H1 (cell line): ENCODE measurements around the gene KCNH1. TPM values are rescaled to one million over a fixed set of nuclear protein-coding genes. Genes with fewer than 3 reads are reported as not detected.

Experiments used
- CTCF ChIA-PET: fragments of 300-600 bp; sonication (Branson Sonifier 250); formaldehyde crosslinking; loops from one replicate; lab custom pipeline; 2021; ENCODE audit not compliant: partially characterized antibody; lab: Charles Lee
- POLR2A ChIA-PET: fragments of 300-600 bp; sonication (Branson Sonifier 250); formaldehyde crosslinking; loops from one replicate; lab custom pipeline; 2021; ENCODE audit warnings: inconsistent platforms; ENCODE audit not compliant: partially characterized antibody; lab: Charles Lee
- DNase-seq, 2 experiments: peaks; one replicate each; pipeline versions ENCODE4 v3.0.0 to v3.0.0-alpha.2; 2010 to 2022; ENCODE audit warnings: low spot score in 2 of 2, low read depth in 1 of 2, mixed read lengths in 1 of 2
- FAIRE-seq: peaks from 2 replicates; lab custom pipeline; 2011; peaks lifted over from hg19 to GRCh38; lab: Jason Lieb, UNC
- H2AFZ ChIP-seq: 2 replicates; pipeline ENCODE4 v1.8.1; 2012; ENCODE audit warnings: low read length, inconsistent platforms
- H2AK5ac ChIP-seq: 2 replicates; pipeline ENCODE4 v1.6.1; 2013; ENCODE audit warnings: low read depth, low read length
- H2BK120ac ChIP-seq: replicated peaks from 2 replicates; pipeline ENCODE3; 2013; ENCODE audit warnings: low read depth, low read length, inconsistent platforms
- H2BK12ac ChIP-seq: 2 replicates; pipeline ENCODE4 v1.6.1; 2013; ENCODE audit warnings: low read depth, low read length
- H2BK15ac ChIP-seq: 2 replicates; pipeline ENCODE4 v1.6.1; 2013; ENCODE audit warnings: low read length
- H2BK20ac ChIP-seq: 2 replicates; pipeline ENCODE4 v1.6.1; 2013; ENCODE audit warnings: low read length
- H2BK5ac ChIP-seq: 2 replicates; pipeline ENCODE4 v1.6.1; 2013; ENCODE audit warnings: low read depth, low read length
- H3K14ac ChIP-seq: 2 replicates; pipeline ENCODE4 v1.6.1; 2013; ENCODE audit warnings: inconsistent platforms; ENCODE audit not compliant: insufficient read length
- H3K18ac ChIP-seq: 2 replicates; pipeline ENCODE4 v1.6.1; 2013; ENCODE audit warnings: low read length; ENCODE audit errors: extremely low read depth
- H3K23ac ChIP-seq: 2 replicates; pipeline ENCODE4 v1.6.1; 2013; ENCODE audit warnings: inconsistent platforms; ENCODE audit not compliant: insufficient read length
- H3K23me2 ChIP-seq: 2 replicates; pipeline ENCODE4 v1.6.1; 2013; ENCODE audit warnings: low read depth, low read length
- H3K27ac ChIP-seq: 2 replicates; pipeline ENCODE4 v1.6.1; 2011; ENCODE audit warnings: low read depth, low read length, inconsistent platforms
- H3K27me3 ChIP-seq, 4 experiments: replicated peaks in 1 of 4; 1 replicate in 1 of 4; 2 replicates in 3 of 4; pipeline versions ENCODE4 v1.6.1 to v1.8.1; 2011 to 2013; ENCODE audit warnings: low read length in 3 of 4, mild to moderate bottlenecking in 3 of 4, inconsistent platforms in 2 of 4, mixed read lengths in 2 of 4, moderate library complexity in 1 of 4; ENCODE audit not compliant: control insufficient read depth in 3 of 4, insufficient read depth in 3 of 4; ENCODE audit errors: extremely low read depth in 1 of 4
- H3K36me3 ChIP-seq, 4 experiments: 2 replicates each; pipeline versions ENCODE4 v1.6.1 to v1.8.1; 2011 to 2013; ENCODE audit warnings: mild to moderate bottlenecking in 4 of 4, low read length in 3 of 4, moderate library complexity in 2 of 4, control low read depth in 1 of 4, inconsistent platforms in 1 of 4; ENCODE audit not compliant: insufficient read depth in 4 of 4, control insufficient read depth in 2 of 4
- H3K4ac ChIP-seq: replicated peaks from 2 replicates; pipeline ENCODE3; 2013; ENCODE audit warnings: low read length, low read depth, mixed read lengths, inconsistent platforms; ENCODE audit not compliant: insufficient read length
- H3K4me1 ChIP-seq, 4 experiments: replicated peaks in 1 of 4; 1 replicate in 1 of 4; 2 replicates in 3 of 4; pipeline versions ENCODE4 v1.6.1 to v1.8.1; 2011 to 2013; ENCODE audit warnings: low read length in 3 of 4, inconsistent platforms in 2 of 4, mixed read lengths in 1 of 4; ENCODE audit not compliant: insufficient read depth in 4 of 4, control insufficient read depth in 3 of 4
- H3K4me2 ChIP-seq, 2 experiments: 2 replicates each; pipeline versions ENCODE4 v1.6.1 to v1.8.1; 2011 to 2013; ENCODE audit warnings: low read depth in 2 of 2, low read length in 2 of 2, control low read depth in 1 of 2, inconsistent platforms in 1 of 2, mild to moderate bottlenecking in 1 of 2; ENCODE audit not compliant: insufficient read depth in 1 of 2
- H3K4me3 ChIP-seq, 4 experiments: fragments of 200-600, 300-600 bp in 1 of 4; sonication (generic), shearing (Covaris generic), sonication (Bioruptor Twin) in 1 of 4; 2 replicates each; pipeline versions ENCODE4 v1.5.1 to v1.8.1; 2011 to 2016; ENCODE audit warnings: low read length in 4 of 4, low read depth in 3 of 4, control low read depth in 2 of 4, inconsistent platforms in 2 of 4, mild to moderate bottlenecking in 2 of 4, mixed read lengths in 1 of 4, moderate library complexity in 1 of 4; ENCODE audit not compliant: insufficient read depth in 2 of 4; ENCODE audit errors: extremely low read depth in 1 of 4
- H3K56ac ChIP-seq: replicated peaks from 2 replicates; pipeline ENCODE3; 2013; ENCODE audit warnings: low read depth, mild to moderate bottlenecking, mixed read lengths, low read length, inconsistent platforms; ENCODE audit not compliant: insufficient read length
- H3K79me1 ChIP-seq: 2 replicates; pipeline ENCODE4 v1.6.1; 2013; ENCODE audit warnings: low read depth, low read length, control low read depth
- H3K79me2 ChIP-seq, 2 experiments: 2 replicates each; pipeline versions ENCODE4 v1.6.1 to v1.8.1; 2012 to 2013; ENCODE audit warnings: low read length in 2 of 2, mild to moderate bottlenecking in 2 of 2, inconsistent platforms in 1 of 2; ENCODE audit not compliant: insufficient read depth in 2 of 2, control insufficient read depth in 1 of 2
- H3K9ac ChIP-seq, 4 experiments: replicated peaks in 1 of 4; 1 replicate in 1 of 4; 2 replicates in 3 of 4; pipeline versions ENCODE4 v1.6.1 to v1.8.1; 2011 to 2013; ENCODE audit warnings: low read depth in 3 of 4, low read length in 3 of 4, control low read depth in 2 of 4, mild to moderate bottlenecking in 2 of 4, moderate library complexity in 2 of 4, inconsistent platforms in 1 of 4; ENCODE audit errors: extremely low read depth in 1 of 4
- H3K9me3 ChIP-seq, 2 experiments: 2 replicates each; pipeline versions ENCODE4 v1.6.1 to v1.8.1; 2012 to 2013; ENCODE audit warnings: mild to moderate bottlenecking in 2 of 2, moderate library complexity in 2 of 2, control low read depth in 1 of 2, inconsistent platforms in 1 of 2, low read depth in 1 of 2, low read length in 1 of 2, mixed read lengths in 1 of 2; ENCODE audit not compliant: insufficient read depth in 2 of 2
- H4K20me1 ChIP-seq, 2 experiments: replicated peaks in 1 of 2; 2 replicates each; pipeline versions ENCODE3 to v1.8.1; 2011 to 2013; ENCODE audit warnings: inconsistent platforms in 2 of 2, low read length in 2 of 2, mild to moderate bottlenecking in 1 of 2; ENCODE audit not compliant: insufficient read depth in 2 of 2, control insufficient read depth in 1 of 2
- H4K5ac ChIP-seq: 2 replicates; pipeline ENCODE4 v1.6.1; 2013; ENCODE audit warnings: low read length, low read depth, mixed read lengths, inconsistent platforms; ENCODE audit not compliant: insufficient read length
- H4K8ac ChIP-seq: 2 replicates; pipeline ENCODE4 v1.8.0; 2013; ENCODE audit warnings: mild to moderate bottlenecking, moderate library complexity, low read length, inconsistent platforms; ENCODE audit not compliant: insufficient read depth; ENCODE audit errors: extremely low read depth
- H4K91ac ChIP-seq: replicated peaks from 2 replicates; pipeline ENCODE3; 2013; ENCODE audit warnings: low read length, mixed read lengths, inconsistent platforms; ENCODE audit not compliant: insufficient read length
- CHD1 ChIP-seq: IDR thresholded peaks from 2 replicates; pipeline ENCODE4 v1.6.1; 2012; ENCODE audit warnings: low read depth, low read length, improper control_type of control experiment
- MAFK ChIP-seq: IDR thresholded peaks from 2 replicates; pipeline ENCODE4 v1.6.1; 2012; ENCODE audit warnings: low read depth, mild to moderate bottlenecking, improper control_type of control experiment, low read length
- POU5F1 ChIP-seq: IDR thresholded peaks from 2 replicates; pipeline ENCODE4 v1.6.1; 2011; ENCODE audit warnings: low read depth, mild to moderate bottlenecking, low read length, moderate library complexity
- RAD21 ChIP-seq, 2 experiments: IDR thresholded peaks in 1 of 2; conservative IDR thresholded peaks in 1 of 2; 2 replicates each; pipeline ENCODE4 v1.6.1; 2011; ENCODE audit warnings: low read depth in 2 of 2, low read length in 2 of 2, improper control_type of control experiment in 1 of 2, inconsistent platforms in 1 of 2, mild to moderate bottlenecking in 1 of 2, moderate library complexity in 1 of 2
- RBBP5 ChIP-seq: IDR thresholded peaks from 2 replicates; pipeline ENCODE4 v1.7.1; 2012; ENCODE audit warnings: low read depth, mild to moderate bottlenecking, inconsistent platforms, low read length, moderate library complexity, borderline replicate concordance
- RFX5 ChIP-seq: IDR thresholded peaks from 2 replicates; pipeline ENCODE4 v1.6.1; 2011; ENCODE audit warnings: low read depth, low read length, improper control_type of control experiment, borderline replicate concordance
- RNF2 ChIP-seq: fragments of 200-900, 300-1000 bp; sonication (generic); IDR thresholded peaks from 2 replicates; pipeline ENCODE4 v1.7.1; 2016; ENCODE audit warnings: borderline replicate concordance, low read depth, mild to moderate bottlenecking, antibody characterized with exemption, low read length; ENCODE audit not compliant: poor library complexity, severe bottlenecking; ENCODE audit errors: missing control alignments
- TCF12 ChIP-seq: IDR thresholded peaks from 2 replicates; pipeline ENCODE4 v1.6.1; 2011; ENCODE audit warnings: low read depth, mild to moderate bottlenecking, low read length
- WGBS, 2 experiments: shearing (Covaris generic) in 1 of 2; methylation state at CpG; one replicate each; pipeline versions ENCODE4 v1.1.6 to v1.1.7; 2013 to 2015; ENCODE audit warnings: low lambda C conversion rate in 2 of 2, mixed read lengths in 2 of 2, inconsistent platforms in 1 of 2, low coverage in 1 of 2, missing lambda C conversion rate in 1 of 2; ENCODE audit not compliant: insufficient replicate concordance in 2 of 2, insufficient coverage in 1 of 2, insufficient read length in 1 of 2; ENCODE audit errors: extremely low coverage in 1 of 2, missing lambda C conversion rate in 1 of 2; 5-methylcytosine and 5-hydroxymethylcytosine counted together
- long read RNA-seq, 2 experiments: library from RNA in 1 of 2; library from capped mRNA in 1 of 2; stranded (forward); transcript quantifications; one replicate each; pipeline ENCODE4 v2.0.0, GENCODE V29; 2021; ENCODE audit warnings: inconsistent platforms in 1 of 2
- polyA minus RNA-seq, 3 experiments: library from RNA; depleted of rRNA, polyadenylated mRNA; stranded (reverse); fragments of >200 nt; gene quantifications; 1 replicate in 2 of 3; 2 replicates in 1 of 3; pipeline ENCODE4 v1.2.3, GENCODE V29; 2011
- polyA plus RNA-seq, 7 experiments: library from polyadenylated mRNA; depleted of rRNA in 3 of 7; stranded (reverse) in 5 of 7; unstranded in 2 of 7; fragments of >200 nt in 5 of 7; fragments of 200-250 nt in 2 of 7; gene quantifications; 1 replicate in 5 of 7; 2 replicates in 1 of 7; 4 replicates in 1 of 7; pipeline versions ENCODE4 v1.2.1 to v1.2.3, GENCODE V29; 2011 to 2013; ENCODE audit warnings: missing spikeins in 2 of 7, mixed read lengths in 2 of 7
- total RNA-seq: library from RNA; stranded (reverse); fragmentation: NEBNext Ultra II Directional; extraction: Animal tissue kit (Norgen Biotek cat#: 25700); gene quantifications from 2 replicates; pipeline ENCODE4 v1.2.1, GENCODE V29; 2021

KCNH1 gene
- total RNA-seq (0.34 and 0.38 TPM in 2 replicates), polyA plus RNA-seq (2011; rRNA removed) (0.27 and 0.33 TPM in 2 replicates), polyA minus RNA-seq (2011; rRNA and poly(A)+ RNA removed) (0.90 and 2.1 TPM in 2 replicates)
- polyA plus RNA-seq (2011; cell fraction: cytosol; rRNA removed), result 0.08 TPM
- polyA plus RNA-seq (2011; cell fraction: nucleus; rRNA removed), result 0.50 TPM
- polyA plus RNA-seq (2012, experiment 1 of 2), result 0.04 to 0.09 TPM (median 0.08 TPM) in 3 of 4 replicates, not detected in the other
- polyA plus RNA-seq (2012, experiment 2 of 2), result 0.08 TPM
- polyA plus RNA-seq (2013, experiment 1 of 2), result 0.14 TPM
- 0.15 TPM for polyA plus RNA-seq (2013, experiment 2 of 2)
- not detected for polyA minus RNA-seq (2011; cell fraction: cytosol; rRNA and poly(A)+ RNA removed)
- 1.6 TPM for polyA minus RNA-seq (2011; cell fraction: nucleus; rRNA and poly(A)+ RNA removed)
- long read RNA-seq, experiment 1, result 0 reads
- long read RNA-seq, experiment 2, result 0 reads

- no peaks in the 10 kb centered on the region for H4K20me1 ChIP-seq
- DNase-seq (peak; percentile 75 to 96), FAIRE-seq (peak; percentile 39)
- WGBS, 2 experiments, result 2% methylated on average over 53 of the region's 61 CpGs; no CpG with 5 or more reads in 1 of the 2 experiments
- H2BK15ac ChIP-seq, result no peak within 1 kb of the TSS
- POLR2A ChIA-PET, result interaction anchor here (0.9 to 3.7 kb wide), 5 partner anchors 124 to 760 kb away, joined by 3 to 34 read pairs (median 5); no protein-coding TSS in a partner anchor
- no peak within 1 kb of the TSS for H3K18ac ChIP-seq
- H2BK20ac ChIP-seq, result no peak within 1 kb of the TSS
- no peak within 1 kb of the TSS for H4K5ac ChIP-seq
- H2AFZ ChIP-seq, result peak within 1 kb of the TSS; percentile 96
- H2BK12ac ChIP-seq, result peak within 1 kb of the TSS; percentile 10; the same call in 1 of the 2 replicates
- no peak within 1 kb of the TSS for H2BK5ac ChIP-seq
- no peaks in the 10 kb centered on the region for H3K79me2 ChIP-seq
- H2AK5ac ChIP-seq, result no peak within 1 kb of the TSS
- no peak within 1 kb of the TSS for H3K4ac ChIP-seq
- peak within 1 kb of the TSS; percentile 73 for H4K8ac ChIP-seq
- H3K23me2 ChIP-seq, result peaks cover 2% of the 10 kb centered on the region; the same call in 1 of the 2 replicates
- peaks cover 2 to 10% (median 3%) of the 10 kb centered on the region in 4 experiments; a peak in 4 of 7 replicates for H3K4me1 ChIP-seq
- H3K9me3 ChIP-seq, result no peaks in the 10 kb centered on the region
- H3K4me3 ChIP-seq, result peak within 1 kb of the TSS; percentile 48 to 79 (median 64)
- peak within 1 kb of the TSS; percentile 83 to 94 for H3K4me2 ChIP-seq
- CTCF ChIA-PET, result interaction anchor here (0.7 to 9.8 kb wide), 56 partner anchors 10 to 759 kb away, joined by 3 to 109 read pairs (median 4); no protein-coding TSS in a partner anchor
- H3K27ac ChIP-seq, result no peak within 1 kb of the TSS
- H3K27me3 ChIP-seq, result peaks cover 8 to 18% (median 14%) of the 10 kb centered on the region in 4 experiments
- no peak within 1 kb of the TSS for H3K23ac ChIP-seq
- H3K9ac ChIP-seq, result peak within 1 kb of the TSS in 1 of 4 experiments; percentile 44; a peak in 2 of 7 replicates
- no peak within 1 kb of the TSS for H4K91ac ChIP-seq
- no peak within 1 kb of the TSS for H3K56ac ChIP-seq
- H3K79me1 ChIP-seq, result no peaks in the 10 kb centered on the region
- no peak within 1 kb of the TSS for H2BK120ac ChIP-seq
- H3K36me3 ChIP-seq, result no peaks in the 10 kb centered on the region
- no peak within 1 kb of the TSS for H3K14ac ChIP-seq
- TF ChIP-seq POU5F1 (no peak), CHD1 (no peak), RNF2 (no peak), RBBP5 (no peak; the same call in 1 of the 2 replicates), RFX5 (no peak), MAFK (peak; percentile 2; the same call in 1 of the 2 replicates), RAD21 (IDR thresholded peaks at IDR 0.05 in 1 of 2, conservative IDR thresholded peaks at IDR 0.05 in 1 of 2; ENCODE audit: low read depth in 2 of 2, low read length in 2 of 2) (peak; percentile 91 to 96), TCF12 (no peak)
These were observed at the start of gene KCNH1 for GRCh38 chr1:211133836-211134669. TSS of gene KCNH1 (minus strand) at chr1:211134148. CDS start at chr1:211133945, 203 bp downstream.
